ENCODE results near the gene SGCB.

DNA sequence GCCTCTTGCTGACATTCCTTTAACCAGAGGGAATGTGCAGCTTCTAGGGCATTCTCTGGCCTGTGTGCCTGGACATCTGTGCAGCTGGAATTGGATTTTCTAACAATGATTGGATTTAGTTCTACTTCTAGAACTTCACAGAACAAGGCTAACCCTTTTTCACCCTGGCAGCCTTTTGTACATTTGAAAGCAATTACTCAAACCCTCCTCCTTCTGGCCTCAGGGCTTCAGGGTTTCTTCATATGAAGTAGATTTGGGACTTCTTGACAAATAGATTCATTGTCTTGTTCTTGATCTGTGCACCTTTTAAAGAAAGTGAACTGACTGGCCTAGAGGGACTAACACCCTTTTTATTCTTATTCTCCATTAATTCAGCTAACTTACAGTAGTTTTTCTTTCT lies 43.1 kb upstream of the SGCB start:
- TF ChIP-seq ZFP3 (CRISPR knock-in tag; IDR thresholded peaks at IDR 0.05): no peak
- TF ChIP-seq, protein P1, sequence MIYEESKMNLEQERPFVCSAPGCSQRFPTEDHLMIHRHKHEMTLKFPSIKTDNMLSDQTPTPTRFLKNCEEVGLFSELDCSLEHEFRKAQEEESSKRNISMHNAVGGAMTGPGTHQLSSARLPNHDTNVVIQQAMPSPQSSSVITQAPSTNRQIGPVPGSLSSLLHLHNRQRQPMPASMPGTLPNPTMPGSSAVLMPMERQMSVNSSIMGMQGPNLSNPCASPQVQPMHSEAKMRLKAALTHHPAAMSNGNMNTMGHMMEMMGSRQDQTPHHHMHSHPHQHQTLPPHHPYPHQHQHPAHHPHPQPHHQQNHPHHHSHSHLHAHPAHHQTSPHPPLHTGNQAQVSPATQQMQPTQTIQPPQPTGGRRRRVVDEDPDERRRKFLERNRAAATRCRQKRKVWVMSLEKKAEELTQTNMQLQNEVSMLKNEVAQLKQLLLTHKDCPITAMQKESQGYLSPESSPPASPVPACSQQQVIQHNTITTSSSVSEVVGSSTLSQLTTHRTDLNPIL (CRISPR knock-in tag; IDR thresholded peaks at IDR 0.05; ENCODE audit: low read depth): no peak
- no peak for TF ChIP-seq ARNTL (CRISPR knock-in tag; IDR thresholded peaks at IDR 0.05; ENCODE audit: borderline replicate concordance, low read depth)
- TF ChIP-seq BACH2 (CRISPR knock-in tag; IDR thresholded peaks at IDR 0.05; ENCODE audit: borderline replicate concordance): no peak
- TF ChIP-seq, protein P2, sequence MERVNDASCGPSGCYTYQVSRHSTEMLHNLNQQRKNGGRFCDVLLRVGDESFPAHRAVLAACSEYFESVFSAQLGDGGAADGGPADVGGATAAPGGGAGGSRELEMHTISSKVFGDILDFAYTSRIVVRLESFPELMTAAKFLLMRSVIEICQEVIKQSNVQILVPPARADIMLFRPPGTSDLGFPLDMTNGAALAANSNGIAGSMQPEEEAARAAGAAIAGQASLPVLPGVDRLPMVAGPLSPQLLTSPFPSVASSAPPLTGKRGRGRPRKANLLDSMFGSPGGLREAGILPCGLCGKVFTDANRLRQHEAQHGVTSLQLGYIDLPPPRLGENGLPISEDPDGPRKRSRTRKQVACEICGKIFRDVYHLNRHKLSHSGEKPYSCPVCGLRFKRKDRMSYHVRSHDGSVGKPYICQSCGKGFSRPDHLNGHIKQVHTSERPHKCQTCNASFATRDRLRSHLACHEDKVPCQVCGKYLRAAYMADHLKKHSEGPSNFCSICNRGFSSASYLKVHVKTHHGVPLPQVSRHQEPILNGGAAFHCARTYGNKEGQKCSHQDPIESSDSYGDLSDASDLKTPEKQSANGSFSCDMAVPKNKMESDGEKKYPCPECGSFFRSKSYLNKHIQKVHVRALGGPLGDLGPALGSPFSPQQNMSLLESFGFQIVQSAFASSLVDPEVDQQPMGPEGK (CRISPR knock-in tag; IDR thresholded peaks at IDR 0.05; ENCODE audit: borderline replicate concordance): no peak
- no peak for TF ChIP-seq ESRRG (CRISPR knock-in tag; IDR thresholded peaks at IDR 0.05)
- TF ChIP-seq ZFP30 (CRISPR knock-in tag; IDR thresholded peaks at IDR 0.05): no peak
- TF ChIP-seq, protein P3, sequence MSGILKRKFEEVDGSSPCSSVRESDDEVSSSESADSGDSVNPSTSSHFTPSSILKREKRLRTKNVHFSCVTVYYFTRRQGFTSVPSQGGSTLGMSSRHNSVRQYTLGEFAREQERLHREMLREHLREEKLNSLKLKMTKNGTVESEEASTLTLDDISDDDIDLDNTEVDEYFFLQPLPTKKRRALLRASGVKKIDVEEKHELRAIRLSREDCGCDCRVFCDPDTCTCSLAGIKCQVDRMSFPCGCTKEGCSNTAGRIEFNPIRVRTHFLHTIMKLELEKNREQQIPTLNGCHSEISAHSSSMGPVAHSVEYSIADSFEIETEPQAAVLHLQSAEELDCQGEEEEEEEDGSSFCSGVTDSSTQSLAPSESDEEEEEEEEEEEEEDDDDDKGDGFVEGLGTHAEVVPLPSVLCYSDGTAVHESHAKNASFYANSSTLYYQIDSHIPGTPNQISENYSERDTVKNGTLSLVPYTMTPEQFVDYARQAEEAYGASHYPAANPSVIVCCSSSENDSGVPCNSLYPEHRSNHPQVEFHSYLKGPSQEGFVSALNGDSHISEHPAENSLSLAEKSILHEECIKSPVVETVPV (CRISPR knock-in tag; IDR thresholded peaks at IDR 0.05): no peak
- TF ChIP-seq SNAI2 (CRISPR knock-in tag; IDR thresholded peaks at IDR 0.05): no peak
- no peak for TF ChIP-seq RARB (CRISPR knock-in tag; IDR thresholded peaks at IDR 0.05)
- TF ChIP-seq ZC3H10 (CRISPR knock-in tag; IDR thresholded peaks at IDR 0.05): no peak
- TF ChIP-seq ZNF8 (CRISPR knock-in tag; IDR thresholded peaks at IDR 0.05): no peak
